Suprapubic skin (tissue), 4 donors: ENCODE results near the gene SLC2A9. TPM values are rescaled to one million over a fixed set of nuclear protein-coding genes. Genes with fewer than 3 reads are reported as not detected.

Experiments
- DNase-seq, 2 donors: peaks; one replicate each; pipeline ENCODE4 v3.0.0-alpha.2; 2019; ENCODE audit warnings: low spot score in 2 of 2
- H3K27ac ChIP-seq: fragments of 200-600 bp; sonication (generic); one replicate; pipeline ENCODE4 v1.5.1; 2019
- H3K27me3 ChIP-seq: fragments of 200-600 bp; sonication (generic); one replicate; pipeline ENCODE4 v1.5.1; 2019
- H3K36me3 ChIP-seq: fragments of 200-600 bp; sonication (generic); one replicate; pipeline ENCODE4 v1.5.1; 2019
- H3K4me1 ChIP-seq: fragments of 200-600 bp; sonication (generic); one replicate; pipeline ENCODE4 v1.5.1; 2019
- H3K4me3 ChIP-seq: fragments of 200-600 bp; sonication (generic); one replicate; pipeline ENCODE4 v1.5.1; 2019; ENCODE audit warnings: mild to moderate bottlenecking
- H3K9me3 ChIP-seq: fragments of 200-600 bp; sonication (generic); one replicate; pipeline ENCODE4 v1.5.1; 2019
- EP300 ChIP-seq: sonication (generic); formaldehyde crosslinking; IDR thresholded peaks from one replicate; pipeline ENCODE4 v1.6.1; 2017; ENCODE audit warnings: antibody characterized with exemption
- POLR2A ChIP-seq, 2 donors: fragments of 450-650 bp; IDR thresholded peaks; one replicate each; pipeline ENCODE4 v1.6.1; 2017; ENCODE audit warnings: antibody characterized with exemption in 2 of 2, mild to moderate bottlenecking in 2 of 2, moderate library complexity in 2 of 2
- POLR2AphosphoS5 ChIP-seq, 3 donors: sonication (generic); formaldehyde crosslinking; IDR thresholded peaks; one replicate each; pipeline ENCODE4 v1.6.1; 2017; ENCODE audit warnings: antibody characterized with exemption in 3 of 3
- WGBS: methylation state at CpG from one replicate; pipeline ENCODE4 v1.1.5; 2018; 5-methylcytosine and 5-hydroxymethylcytosine counted together
- total RNA-seq, 4 donors: library from RNA; depleted of rRNA; stranded (reverse); fragments of >200 nt; gene quantifications; one replicate each; pipeline ENCODE4 v1.1.0, GENCODE V29; 2016
- TF ChIP-seq, protein P1 (sequence below), 2 donors: fragments of 200-600 bp in 1 of 2; fragments of 450-650 bp in 1 of 2; sonication (generic) in 1 of 2; IDR thresholded peaks; one replicate each; pipeline ENCODE4 v1.5.1; 2016 to 2019; ENCODE audit warnings: antibody characterized with exemption in 2 of 2, mild to moderate bottlenecking in 1 of 2, moderate library complexity in 1 of 2

The SLC2A9 gene
- total RNA-seq, 4 donors from 2014 or later: 3.5 to 9.2 (median 8.1) TPM

DNA sequence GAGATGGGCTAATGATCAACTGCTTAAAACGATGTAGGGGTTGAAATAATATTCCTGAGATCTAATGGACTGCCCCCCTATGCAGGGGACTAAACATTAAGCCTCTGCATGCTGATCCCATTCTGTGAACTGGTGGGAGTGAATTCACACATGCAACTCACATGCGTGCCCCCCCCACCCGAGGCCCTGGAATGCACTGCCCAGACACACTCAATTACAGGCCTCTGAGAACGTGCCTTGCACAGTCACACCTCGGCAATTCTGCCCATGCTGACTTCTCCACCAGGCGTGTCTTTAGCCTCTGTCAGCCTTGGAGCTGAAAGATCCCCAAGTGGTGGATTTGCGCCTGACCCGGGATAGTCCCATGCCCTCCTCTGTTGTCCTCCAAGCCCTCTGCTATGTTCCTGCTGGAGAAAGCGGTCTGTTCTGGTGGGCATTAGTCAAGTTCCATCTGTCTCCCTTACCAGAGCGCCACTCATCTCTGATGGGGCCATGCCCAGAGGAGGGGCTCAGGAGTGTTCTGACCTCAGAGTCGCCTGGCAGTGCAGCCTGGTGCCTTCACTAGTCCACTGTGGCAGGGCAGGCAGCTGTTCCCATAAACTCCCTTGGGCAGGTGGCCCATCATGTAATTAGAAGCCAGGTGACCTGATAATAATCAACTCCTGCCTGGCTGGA is 153.4 kb downstream of the SLC2A9 start:
- TF ChIP-seq POLR2AphosphoS5 (IDR thresholded peaks at IDR 0.05): no peak
- TF ChIP-seq, protein P1, sequence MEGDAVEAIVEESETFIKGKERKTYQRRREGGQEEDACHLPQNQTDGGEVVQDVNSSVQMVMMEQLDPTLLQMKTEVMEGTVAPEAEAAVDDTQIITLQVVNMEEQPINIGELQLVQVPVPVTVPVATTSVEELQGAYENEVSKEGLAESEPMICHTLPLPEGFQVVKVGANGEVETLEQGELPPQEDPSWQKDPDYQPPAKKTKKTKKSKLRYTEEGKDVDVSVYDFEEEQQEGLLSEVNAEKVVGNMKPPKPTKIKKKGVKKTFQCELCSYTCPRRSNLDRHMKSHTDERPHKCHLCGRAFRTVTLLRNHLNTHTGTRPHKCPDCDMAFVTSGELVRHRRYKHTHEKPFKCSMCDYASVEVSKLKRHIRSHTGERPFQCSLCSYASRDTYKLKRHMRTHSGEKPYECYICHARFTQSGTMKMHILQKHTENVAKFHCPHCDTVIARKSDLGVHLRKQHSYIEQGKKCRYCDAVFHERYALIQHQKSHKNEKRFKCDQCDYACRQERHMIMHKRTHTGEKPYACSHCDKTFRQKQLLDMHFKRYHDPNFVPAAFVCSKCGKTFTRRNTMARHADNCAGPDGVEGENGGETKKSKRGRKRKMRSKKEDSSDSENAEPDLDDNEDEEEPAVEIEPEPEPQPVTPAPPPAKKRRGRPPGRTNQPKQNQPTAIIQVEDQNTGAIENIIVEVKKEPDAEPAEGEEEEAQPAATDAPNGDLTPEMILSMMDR (IDR thresholded peaks at IDR 0.05): no peak
- no peak for TF ChIP-seq EP300
- no peak for TF ChIP-seq POLR2A (IDR thresholded peaks at IDR 0.05)
- no peak for DNase-seq
- Histone ChIP-seq H3K27ac (no peak overlapping the region), H3K27me3 (no peaks in the 10 kb centered on the region), H3K9me3 (no peaks in the 10 kb centered on the region), H3K4me1 (no peaks in the 10 kb centered on the region), H3K36me3 (no peaks in the 10 kb centered on the region), H3K4me3 (no peak overlapping the region)
- WGBS: 79% methylated on average over 10 of the region's 11 CpGs

DNA sequence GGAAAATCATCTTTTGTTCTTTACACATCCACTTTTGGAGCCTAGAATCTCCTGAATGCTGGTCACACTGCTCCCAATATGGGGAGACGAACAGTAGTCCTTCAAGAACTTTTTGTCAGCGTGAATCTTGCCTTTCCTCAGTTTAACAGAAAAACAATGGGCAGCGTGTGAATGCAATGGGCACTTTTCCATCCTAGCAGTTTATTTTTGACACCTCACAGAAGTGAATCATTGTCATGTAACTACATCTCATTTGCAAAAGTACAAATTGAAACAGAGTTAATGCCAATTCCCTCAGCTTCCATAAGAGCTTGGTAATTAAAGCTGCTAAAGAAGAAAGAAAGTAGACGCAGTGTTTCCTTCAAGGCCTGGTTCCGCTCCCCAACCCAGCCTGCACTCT is 154.4 kb downstream of the SLC2A9 start:
- Histone ChIP-seq H3K9me3 (no peaks in the 10 kb centered on the region), H3K4me3 (no peak overlapping the region), H3K27ac (no peak overlapping the region), H3K27me3 (no peaks in the 10 kb centered on the region), H3K4me1 (no peaks in the 10 kb centered on the region), H3K36me3 (no peaks in the 10 kb centered on the region)
- 93% methylated on average over 5 of the region's 5 CpGs for WGBS
- no peak for DNase-seq
- TF ChIP-seq, protein P1 (IDR thresholded peaks at IDR 0.05): no peak
- TF ChIP-seq POLR2A (IDR thresholded peaks at IDR 0.05) (no peak), POLR2AphosphoS5 (IDR thresholded peaks at IDR 0.05) (no peak), EP300 (no peak)

DNA sequence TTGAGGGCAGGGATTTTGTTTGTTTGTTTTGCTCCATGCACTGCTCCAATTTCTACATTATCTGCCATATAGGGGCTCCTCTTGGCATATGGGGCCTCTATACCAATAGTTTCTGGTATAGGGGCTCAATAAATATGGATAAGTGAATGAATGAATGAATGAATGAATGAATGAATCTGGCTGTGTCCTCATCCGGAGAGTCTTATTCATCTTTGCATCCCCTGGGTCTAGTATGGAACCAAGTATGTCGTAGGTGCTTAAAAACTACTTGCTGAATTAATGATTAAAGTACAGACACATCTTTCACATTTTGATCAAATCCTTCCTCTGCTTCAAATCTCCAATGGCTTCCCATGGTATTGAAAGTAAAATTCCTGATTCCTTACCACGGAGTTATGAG is 159.7 kb downstream of the SLC2A9 start:
- TF ChIP-seq, protein P1 (IDR thresholded peaks at IDR 0.05): no peak
- TF ChIP-seq POLR2A (IDR thresholded peaks at IDR 0.05) (no peak), EP300 (no peak), POLR2AphosphoS5 (IDR thresholded peaks at IDR 0.05) (no peak)
- 94% methylated on average over 3 of the region's 3 CpGs for WGBS
- Histone ChIP-seq H3K4me1 (no peaks in the 10 kb centered on the region), H3K27me3 (no peaks in the 10 kb centered on the region), H3K36me3 (no peaks in the 10 kb centered on the region), H3K27ac (no peak overlapping the region), H3K9me3 (peaks cover 2% of the 10 kb centered on the region), H3K4me3 (no peak overlapping the region)
- no peak for DNase-seq

- 88% methylated on average over 5 of the region's 6 CpGs for WGBS
- peaks cover 16% of the 10 kb centered on the region for H3K9me3 ChIP-seq
- no peaks in the 10 kb centered on the region for H3K4me1 ChIP-seq
- no peaks in the 10 kb centered on the region for H3K27me3 ChIP-seq
- no peak for DNase-seq
- H3K36me3 ChIP-seq: no peaks in the 10 kb centered on the region
- H3K27ac ChIP-seq: no peak overlapping the region
- TF ChIP-seq POLR2AphosphoS5 (IDR thresholded peaks at IDR 0.05) (no peak), POLR2A (IDR thresholded peaks at IDR 0.05) (no peak), EP300 (no peak)
- TF ChIP-seq, protein P1 (IDR thresholded peaks at IDR 0.05): no peak
- no peak overlapping the region for H3K4me3 ChIP-seq
These were observed 161.5 kb downstream of the SLC2A9 start for GRCh38 chr4:9859810-9860209.

- TF ChIP-seq, protein P1 (IDR thresholded peaks at IDR 0.05): no peak
- no peak for TF ChIP-seq EP300
- no peak for TF ChIP-seq POLR2AphosphoS5 (IDR thresholded peaks at IDR 0.05)
- TF ChIP-seq POLR2A (IDR thresholded peaks at IDR 0.05): no peak
- no peaks in the 10 kb centered on the region for H3K9me3 ChIP-seq
- H3K27me3 ChIP-seq: no peaks in the 10 kb centered on the region
- no peaks in the 10 kb centered on the region for H3K4me1 ChIP-seq
- no peak overlapping the region for H3K4me3 ChIP-seq
- WGBS: 91% methylated on average over 2 of the region's 2 CpGs
- DNase-seq: no peak
- no peak overlapping the region for H3K27ac ChIP-seq
- H3K36me3 ChIP-seq: no peaks in the 10 kb centered on the region
These were observed 171.8 kb downstream of the SLC2A9 start for GRCh38 chr4:9849538-9849920.
